IPS DF 6.9 (cell line): Measurements from ENCODE around the gene CRYZL1.

Experiments
- DNase-seq: peaks from one replicate; pipeline ENCODE4 v3.0.0-alpha.2; 2013; ENCODE audit warnings: low read depth, low spot score
- H3K27ac ChIP-seq: one replicate; pipeline ENCODE4 v1.5.1; 2013; ENCODE audit warnings: low read length, control low read depth
- H3K27me3 ChIP-seq: 2 replicates; pipeline ENCODE4 v1.6.1; 2013; ENCODE audit warnings: mild to moderate bottlenecking, low read length; ENCODE audit not compliant: control insufficient read depth, insufficient read depth
- H3K36me3 ChIP-seq: 2 replicates; pipeline ENCODE4 v1.6.1; 2013; ENCODE audit warnings: low read length; ENCODE audit not compliant: control insufficient read depth, insufficient read depth
- H3K4me1 ChIP-seq: 2 replicates; pipeline ENCODE4 v1.6.1; 2013; ENCODE audit warnings: low read length; ENCODE audit not compliant: control insufficient read depth, insufficient read depth
- H3K4me3 ChIP-seq: 2 replicates; pipeline ENCODE4 v1.5.1; 2013; ENCODE audit warnings: mild to moderate bottlenecking, low read length
- H3K9me3 ChIP-seq: 2 replicates; pipeline ENCODE4 v1.6.1; 2013; ENCODE audit warnings: low read length, inconsistent platforms; ENCODE audit not compliant: control insufficient read depth, insufficient read depth
- WGBS: extraction: QIAGEN DNeasy Blood & Tissue Kit; methylation state at CpG from one replicate; pipeline ENCODE4 v1.1.7; 2013; ENCODE audit warnings: mixed read lengths, missing lambda C conversion rate; ENCODE audit not compliant: insufficient read length, insufficient coverage; 5-methylcytosine and 5-hydroxymethylcytosine counted together

Gene CRYZL1

DNA sequence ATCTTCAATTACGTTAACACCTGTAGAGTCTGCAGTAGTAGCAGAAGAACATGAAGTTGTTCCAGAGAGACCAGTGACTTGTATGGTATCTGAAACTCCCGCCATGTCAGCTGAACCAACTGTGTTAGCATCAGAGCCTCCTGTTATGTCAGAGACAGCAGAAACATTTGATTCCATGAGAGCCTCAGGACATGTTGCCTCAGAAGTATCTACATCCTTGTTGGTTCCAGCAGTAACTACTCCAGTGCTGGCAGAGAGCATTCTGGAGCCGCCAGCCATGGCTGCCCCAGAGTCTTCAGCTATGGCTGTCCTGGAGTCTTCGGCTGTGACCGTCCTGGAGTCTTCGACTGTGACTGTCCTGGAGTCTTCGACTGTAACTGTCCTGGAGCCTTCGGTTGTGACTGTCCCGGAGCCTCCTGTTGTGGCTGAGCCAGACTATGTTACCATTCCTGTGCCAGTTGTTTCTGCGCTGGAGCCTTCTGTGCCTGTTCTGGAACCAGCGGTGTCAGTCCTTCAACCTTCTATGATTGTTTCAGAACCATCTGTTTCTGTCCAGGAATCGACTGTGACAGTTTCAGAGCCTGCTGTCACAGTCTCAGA, 88.4 kb downstream of the CRYZL1 start:
- H3K4me1 ChIP-seq: no peaks in the 10 kb centered on the region
- H3K36me3 ChIP-seq: peaks cover 55% of the 10 kb centered on the region
- no peaks in the 10 kb centered on the region for H3K27me3 ChIP-seq
- no CpG with 5 or more reads among the region's 12 CpGs for WGBS
- no peak overlapping the region for H3K27ac ChIP-seq
- DNase-seq: no peak
- H3K9me3 ChIP-seq: no peaks in the 10 kb centered on the region
- H3K4me3 ChIP-seq: no peak overlapping the region

DNA sequence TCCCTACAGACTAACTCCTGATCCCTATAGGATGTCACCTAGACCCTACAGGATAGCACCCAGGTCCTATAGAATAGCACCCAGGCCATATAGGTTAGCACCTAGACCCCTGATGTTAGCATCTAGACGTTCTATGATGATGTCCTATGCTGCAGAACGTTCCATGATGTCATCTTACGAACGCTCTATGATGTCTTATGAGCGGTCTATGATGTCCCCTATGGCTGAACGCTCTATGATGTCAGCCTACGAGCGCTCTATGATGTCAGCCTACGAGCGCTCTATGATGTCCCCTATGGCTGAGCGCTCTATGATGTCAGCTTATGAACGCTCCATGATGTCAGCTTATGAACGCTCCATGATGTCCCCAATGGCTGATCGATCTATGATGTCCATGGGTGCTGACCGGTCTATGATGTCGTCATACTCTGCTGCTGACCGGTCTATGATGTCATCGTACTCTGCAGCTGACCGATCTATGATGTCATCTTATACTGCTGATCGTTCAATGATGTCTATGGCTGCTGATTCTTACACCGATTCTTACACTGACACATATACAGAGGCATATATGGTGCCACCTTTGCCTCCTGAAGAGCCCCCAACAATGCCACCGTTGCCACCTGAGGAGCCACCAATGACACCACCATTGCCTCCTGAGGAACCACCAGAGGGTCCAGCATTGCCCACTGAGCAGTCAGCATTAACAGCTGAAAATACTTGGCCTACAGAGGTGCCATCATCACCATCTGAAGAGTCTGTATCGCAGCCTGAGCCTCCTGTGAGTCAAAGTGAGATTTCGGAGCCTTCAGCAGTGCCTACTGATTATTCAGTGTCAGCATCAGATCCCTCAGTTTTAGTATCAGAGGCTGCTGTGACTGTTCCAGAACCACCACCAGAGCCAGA, 89.2 kb downstream of the CRYZL1 start:
- WGBS: no CpG with 5 or more reads among the region's 24 CpGs
- no peaks in the 10 kb centered on the region for H3K9me3 ChIP-seq
- H3K36me3 ChIP-seq: peaks cover 49% of the 10 kb centered on the region

DNA sequence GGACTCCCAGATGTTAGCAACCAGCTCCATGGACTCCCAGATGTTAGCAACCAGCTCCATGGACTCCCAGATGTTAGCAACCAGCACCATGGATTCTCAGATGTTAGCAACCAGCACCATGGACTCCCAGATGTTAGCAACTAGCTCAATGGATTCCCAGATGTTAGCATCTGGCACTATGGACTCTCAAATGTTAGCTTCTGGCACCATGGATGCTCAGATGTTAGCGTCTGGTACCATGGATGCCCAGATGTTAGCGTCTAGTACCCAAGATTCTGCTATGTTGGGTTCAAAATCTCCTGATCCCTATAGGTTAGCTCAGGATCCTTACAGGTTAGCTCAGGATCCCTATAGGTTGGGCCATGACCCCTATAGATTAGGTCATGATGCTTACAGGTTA, 89.9 kb downstream of the CRYZL1 start:
- Histone ChIP-seq H3K27me3 (no peaks in the 10 kb centered on the region), H3K4me1 (no peaks in the 10 kb centered on the region), H3K36me3 (peaks cover 47% of the 10 kb centered on the region), H3K4me3 (no peak overlapping the region), H3K9me3 (no peaks in the 10 kb centered on the region), H3K27ac (no peak overlapping the region)
- no peak for DNase-seq
- no CpG with 5 or more reads among the region's 2 CpGs for WGBS

More for the DNA sequence above, 89.2 kb downstream of the CRYZL1 start:
- no peak for DNase-seq
- Histone ChIP-seq H3K27ac (no peak overlapping the region), H3K4me3 (no peak overlapping the region), H3K4me1 (no peaks in the 10 kb centered on the region), H3K27me3 (no peaks in the 10 kb centered on the region)

DNA sequence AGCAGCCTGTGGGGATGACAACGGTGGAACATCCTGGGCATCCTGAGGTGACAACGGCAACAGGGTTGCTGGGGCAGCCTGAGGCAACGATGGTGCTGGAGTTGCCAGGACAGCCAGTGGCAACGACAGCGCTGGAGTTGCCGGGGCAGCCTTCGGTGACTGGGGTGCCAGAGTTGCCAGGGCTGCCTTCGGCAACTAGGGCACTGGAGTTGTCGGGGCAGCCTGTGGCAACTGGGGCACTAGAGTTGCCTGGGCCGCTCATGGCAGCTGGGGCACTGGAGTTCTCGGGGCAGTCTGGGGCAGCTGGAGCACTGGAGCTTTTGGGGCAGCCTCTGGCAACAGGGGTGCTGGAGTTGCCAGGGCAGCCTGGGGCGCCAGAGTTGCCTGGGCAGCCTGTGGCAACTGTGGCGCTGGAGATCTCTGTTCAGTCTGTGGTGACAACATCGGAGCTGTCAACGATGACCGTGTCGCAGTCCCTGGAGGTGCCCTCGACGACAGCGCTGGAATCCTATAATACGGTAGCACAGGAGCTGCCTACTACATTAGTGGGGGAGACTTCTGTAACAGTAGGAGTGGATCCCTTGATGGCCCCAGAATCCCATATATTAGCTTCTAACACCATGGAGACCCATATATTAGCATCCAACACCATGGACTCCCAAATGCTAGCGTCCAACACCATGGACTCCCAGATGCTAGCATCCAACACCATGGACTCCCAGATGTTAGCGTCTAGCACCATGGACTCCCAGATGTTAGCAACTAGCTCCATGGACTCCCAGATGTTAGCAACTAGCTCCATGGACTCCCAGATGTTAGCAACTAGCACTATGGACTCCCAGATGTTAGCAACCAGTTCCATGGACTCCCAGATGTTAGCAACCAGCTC, 90.5 kb downstream of the CRYZL1 start:
- no peak for DNase-seq
- Histone ChIP-seq H3K27ac (no peak overlapping the region), H3K27me3 (no peaks in the 10 kb centered on the region), H3K9me3 (no peaks in the 10 kb centered on the region), H3K4me3 (no peak overlapping the region), H3K4me1 (no peaks in the 10 kb centered on the region), H3K36me3 (peaks cover 47% of the 10 kb centered on the region)
- WGBS: no CpG with 5 or more reads among the region's 23 CpGs

DNA sequence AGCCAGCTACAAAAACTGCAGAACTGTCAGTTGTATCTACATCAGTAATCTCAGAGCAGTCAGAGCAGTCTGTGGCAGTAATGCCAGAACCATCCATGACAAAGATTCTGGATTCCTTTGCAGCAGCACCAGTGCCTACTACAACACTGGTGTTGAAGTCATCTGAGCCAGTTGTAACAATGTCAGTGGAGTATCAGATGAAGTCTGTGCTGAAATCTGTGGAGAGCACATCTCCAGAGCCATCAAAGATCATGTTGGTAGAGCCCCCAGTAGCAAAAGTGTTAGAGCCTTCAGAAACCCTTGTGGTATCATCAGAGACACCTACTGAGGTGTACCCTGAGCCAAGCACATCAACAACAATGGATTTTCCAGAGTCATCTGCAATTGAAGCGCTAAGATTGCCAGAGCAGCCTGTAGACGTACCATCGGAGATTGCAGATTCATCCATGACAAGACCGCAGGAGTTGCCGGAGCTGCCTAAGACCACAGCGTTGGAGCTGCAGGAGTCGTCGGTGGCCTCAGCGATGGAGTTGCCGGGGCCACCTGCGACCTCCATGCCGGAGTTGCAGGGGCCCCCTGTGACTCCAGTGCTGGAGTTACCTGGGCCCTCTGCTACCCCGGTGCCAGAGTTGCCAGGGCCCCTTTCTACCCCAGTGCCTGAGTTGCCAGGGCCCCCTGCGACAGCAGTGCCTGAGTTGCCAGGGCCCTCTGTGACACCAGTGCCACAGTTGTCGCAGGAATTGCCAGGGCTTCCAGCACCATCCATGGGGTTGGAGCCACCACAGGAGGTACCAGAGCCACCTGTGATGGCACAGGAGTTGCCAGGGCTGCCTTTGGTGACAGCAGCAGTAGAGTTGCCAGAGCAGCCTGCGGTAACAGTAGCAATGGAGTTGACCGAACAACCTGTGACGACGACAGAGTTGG, 91.4 kb downstream of the CRYZL1 start:
- H3K9me3 ChIP-seq: no peaks in the 10 kb centered on the region
- H3K4me3 ChIP-seq: no peak overlapping the region
- no CpG with 5 or more reads among the region's 19 CpGs for WGBS

DNA sequence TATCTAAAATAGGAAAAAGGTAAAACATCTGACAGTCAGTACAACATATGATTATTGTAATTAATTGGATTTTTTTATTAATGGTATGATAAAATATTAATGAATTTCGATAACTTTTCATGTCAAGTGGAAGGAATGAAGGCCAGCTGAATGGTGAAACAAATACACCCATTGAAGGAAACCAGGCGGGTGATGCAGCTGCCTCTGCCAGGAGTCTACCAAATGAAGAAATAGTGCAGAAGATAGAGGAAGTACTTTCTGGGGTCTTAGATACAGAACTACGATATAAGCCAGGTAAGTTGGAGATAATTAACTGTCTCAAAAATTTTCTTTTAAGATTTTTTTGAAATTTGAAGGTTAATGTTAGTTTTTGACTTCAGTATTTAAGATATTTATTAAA, 95.5 kb downstream of the CRYZL1 start:
- H3K27me3 ChIP-seq: no peaks in the 10 kb centered on the region
- peaks cover 16% of the 10 kb centered on the region for H3K36me3 ChIP-seq
- H3K9me3 ChIP-seq: no peaks in the 10 kb centered on the region
- WGBS: 100% methylated on average over 1 of the region's 3 CpGs
- DNase-seq: no peak
- H3K4me1 ChIP-seq: no peaks in the 10 kb centered on the region
- no peak overlapping the region for H3K27ac ChIP-seq
- H3K4me3 ChIP-seq: no peak overlapping the region

More for the DNA sequence above, 91.4 kb downstream of the CRYZL1 start:
- no peak for DNase-seq
- no peaks in the 10 kb centered on the region for H3K27me3 ChIP-seq
- no peak overlapping the region for H3K27ac ChIP-seq
- H3K4me1 ChIP-seq: no peaks in the 10 kb centered on the region
- H3K36me3 ChIP-seq: peaks cover 45% of the 10 kb centered on the region

DNA sequence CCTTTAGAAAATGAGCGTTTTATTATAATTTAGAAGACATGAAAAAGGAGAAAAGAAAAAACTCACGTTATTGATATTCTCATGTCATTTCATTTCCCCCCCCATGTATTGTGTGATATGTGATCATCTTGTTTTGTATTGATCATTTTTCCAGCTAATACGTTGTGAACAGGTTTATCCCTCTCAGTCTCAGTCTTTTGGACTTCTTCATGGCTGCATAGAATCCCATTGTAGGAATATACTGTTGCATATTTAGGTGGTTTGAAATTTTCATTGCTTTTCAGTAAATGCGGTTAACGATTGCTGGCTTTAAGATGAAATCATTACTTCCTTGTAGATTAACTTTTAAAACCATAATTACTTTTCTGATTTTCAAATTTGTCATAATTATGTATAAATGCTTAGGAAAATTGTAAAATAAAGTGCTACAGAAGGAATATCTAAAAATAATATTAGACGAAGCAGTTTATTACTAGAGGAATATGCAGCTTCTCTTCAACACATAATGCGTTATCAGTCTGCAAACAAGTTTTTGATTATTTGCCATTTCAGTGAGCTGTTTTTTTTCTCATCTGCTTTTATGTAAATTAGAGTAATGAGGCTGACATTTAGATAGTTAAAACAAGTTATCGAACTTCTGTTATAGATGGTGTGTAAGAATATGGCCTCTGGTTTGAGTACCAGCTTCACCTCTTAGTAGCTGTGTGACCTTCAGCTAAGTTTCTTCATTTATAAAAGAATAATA, 96.9 kb downstream of the CRYZL1 start:
- Histone ChIP-seq H3K27ac (no peak overlapping the region), H3K9me3 (no peaks in the 10 kb centered on the region), H3K27me3 (no peaks in the 10 kb centered on the region), H3K4me3 (peak overlapping the region; percentile 21; the same call in 1 of the 2 replicates), H3K36me3 (peaks cover 2% of the 10 kb centered on the region; the same call in 1 of the 2 replicates), H3K4me1 (no peaks in the 10 kb centered on the region)
- no peak for DNase-seq
- WGBS: no CpG with 5 or more reads among the region's 8 CpGs

DNA sequence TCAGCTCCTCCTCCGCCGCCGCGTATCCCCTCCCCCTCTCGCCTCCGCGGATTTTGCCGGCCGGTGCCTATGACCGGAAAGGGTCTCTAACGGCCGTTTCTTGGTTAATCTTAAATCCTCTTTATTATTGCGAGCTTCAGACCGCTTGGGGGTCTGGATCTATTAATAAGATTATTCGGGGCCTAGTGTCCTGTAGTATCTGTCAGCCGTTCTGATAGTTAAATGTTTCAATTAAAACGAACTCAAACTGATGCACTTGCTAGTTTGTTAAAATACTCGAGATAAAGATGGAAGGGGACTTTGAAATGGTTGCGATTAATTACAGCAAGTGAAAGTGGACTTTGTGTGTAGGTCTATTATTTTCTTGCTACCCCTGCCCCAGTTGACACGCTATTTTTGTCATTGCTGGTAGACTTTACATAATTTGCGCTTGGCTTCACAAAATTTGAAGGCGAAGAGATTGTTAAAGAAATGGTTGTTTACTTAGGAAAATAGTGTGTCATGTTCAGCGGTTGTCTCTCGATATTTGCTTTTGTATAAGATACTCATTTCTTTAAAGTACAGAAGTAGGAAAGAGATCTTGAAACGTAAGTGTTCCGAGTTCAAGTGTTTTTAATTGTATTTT, 97.9 kb downstream of the CRYZL1 start:
- Histone ChIP-seq H3K4me1 (no peaks in the 10 kb centered on the region), H3K9me3 (no peaks in the 10 kb centered on the region), H3K27ac (no peak overlapping the region), H3K27me3 (no peaks in the 10 kb centered on the region), H3K36me3 (no peaks in the 10 kb centered on the region), H3K4me3 (peak overlapping the region; percentile 96)
- no CpG with 5 or more reads among the region's 26 CpGs for WGBS
- DNase-seq: no peak
